Measurements from ENCODE around the gene GORAB.

The GORAB gene

DNA sequence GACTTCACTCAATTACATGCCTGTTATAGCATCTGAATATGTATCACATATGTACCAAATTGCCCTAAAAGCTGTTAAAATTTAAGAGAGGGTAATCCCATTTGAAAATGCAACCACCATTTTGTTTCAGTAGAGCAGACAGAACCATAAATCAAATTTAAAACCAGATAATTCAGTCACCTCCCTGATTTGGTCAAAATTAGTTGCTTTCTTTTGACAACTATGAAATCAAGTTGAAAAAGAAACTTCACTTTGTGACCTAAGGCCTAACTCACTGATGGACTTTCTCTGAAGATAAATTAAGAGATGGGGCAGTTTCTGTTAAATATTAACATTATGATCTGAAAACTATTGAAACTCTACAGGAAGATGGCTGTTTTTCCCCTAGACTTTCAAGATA, 6.7 kb downstream of the GORAB start:
- DNase-seq (ENCODE audit: low read depth, low spot score): no peak

DNA sequence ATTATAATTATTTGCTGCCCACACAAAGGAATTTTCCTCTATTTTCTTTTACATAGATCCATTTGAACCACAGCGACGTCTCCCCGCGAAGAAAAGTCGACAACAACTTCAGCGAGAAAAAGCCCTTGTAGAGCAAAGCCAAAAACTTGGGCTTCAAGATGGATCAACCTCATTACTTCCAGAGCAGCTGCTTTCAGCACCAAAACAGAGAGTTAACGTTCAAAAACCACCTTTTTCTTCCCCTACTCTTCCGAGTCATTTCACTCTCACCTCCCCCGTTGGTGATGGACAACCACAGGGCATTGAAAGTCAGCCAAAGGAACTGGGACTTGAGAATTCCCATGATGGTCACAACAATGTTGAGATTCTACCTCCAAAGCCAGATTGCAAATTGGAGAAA, 7.2 kb downstream of the GORAB start:
- DNase-seq (ENCODE audit: low read depth, low spot score): no peak

DNA sequence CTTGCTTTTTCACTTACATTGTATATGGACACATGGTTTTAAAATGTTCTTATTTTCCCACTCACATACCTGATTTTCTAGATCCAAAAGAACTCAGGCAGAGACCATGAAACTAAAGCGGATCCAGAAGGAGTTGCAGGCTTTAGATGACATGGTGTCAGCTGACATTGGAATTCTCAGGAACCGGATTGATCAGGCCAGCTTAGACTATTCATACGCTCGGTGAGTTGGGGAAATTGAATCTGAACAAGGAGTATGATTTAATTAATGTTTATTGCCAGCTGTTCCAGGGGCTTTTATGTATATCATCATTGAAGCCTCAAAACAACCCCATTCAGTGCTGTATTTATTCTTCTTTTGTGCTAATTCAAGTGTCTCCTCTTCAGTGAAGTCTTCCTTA, 12.7 kb downstream of the GORAB start:
- DNase-seq (ENCODE audit: low read depth, low spot score): no peak

DNA sequence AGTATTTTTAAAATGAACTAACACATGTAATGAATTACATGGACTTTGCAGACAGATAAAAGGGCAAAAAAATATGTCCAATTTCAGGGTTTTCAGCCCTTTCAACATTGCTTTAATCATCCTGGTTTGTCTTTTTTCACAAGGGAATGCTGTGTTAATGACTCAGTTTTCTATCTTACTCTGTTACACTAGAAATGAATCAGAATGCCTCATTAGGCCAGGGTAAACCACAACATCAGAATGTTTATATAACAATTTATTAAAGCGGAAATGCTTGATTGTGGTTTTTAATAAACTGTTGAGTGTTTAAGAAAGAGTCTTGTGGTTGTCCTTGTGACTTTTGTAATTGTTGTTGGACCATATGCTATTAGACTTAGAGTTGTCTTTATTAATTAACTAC, 13.5 kb downstream of the GORAB start:
- DNase-seq (ENCODE audit: low read depth, low spot score): no peak

DNA sequence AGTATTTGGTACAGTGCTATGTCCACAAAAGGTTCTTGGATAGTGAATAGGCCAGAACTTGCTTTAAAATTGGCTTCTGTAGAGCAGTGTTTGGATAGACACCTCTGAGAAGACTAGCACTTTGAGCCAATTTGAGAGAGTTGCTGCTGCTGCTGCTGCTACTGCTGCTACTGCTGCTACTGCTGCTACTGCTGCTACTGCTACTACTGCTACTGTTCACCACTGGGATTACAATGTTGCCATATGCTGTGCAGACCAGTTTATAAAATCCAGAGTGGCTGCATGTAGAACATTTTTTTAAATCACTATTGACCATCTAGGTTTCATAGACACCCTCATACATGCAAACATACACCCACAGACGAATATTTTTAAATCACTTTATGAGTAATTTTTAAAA, 15.3 kb downstream of the GORAB start:
- no peak for DNase-seq (ENCODE audit: low read depth, low spot score)

DNA sequence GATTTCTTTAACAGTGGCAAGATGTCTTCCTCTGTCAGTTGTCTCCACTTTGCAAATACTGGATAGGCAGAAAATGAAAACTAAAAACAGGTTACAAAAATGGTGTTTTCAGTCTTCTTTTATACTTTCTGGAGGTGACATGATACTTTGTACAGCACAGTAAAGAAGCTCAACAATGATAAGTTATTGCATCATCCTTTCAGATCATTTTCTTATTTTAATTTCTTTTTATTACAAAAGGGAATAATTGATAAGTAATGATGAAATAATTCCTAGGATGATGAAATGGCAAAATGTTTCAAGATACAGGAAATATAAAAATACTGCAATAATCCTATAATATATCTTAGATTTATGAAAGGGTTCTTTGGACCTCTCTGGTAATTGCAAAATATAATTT, 16.5 kb downstream of the GORAB start:
- DNase-seq (ENCODE audit: low read depth, low spot score): no peak

DNA sequence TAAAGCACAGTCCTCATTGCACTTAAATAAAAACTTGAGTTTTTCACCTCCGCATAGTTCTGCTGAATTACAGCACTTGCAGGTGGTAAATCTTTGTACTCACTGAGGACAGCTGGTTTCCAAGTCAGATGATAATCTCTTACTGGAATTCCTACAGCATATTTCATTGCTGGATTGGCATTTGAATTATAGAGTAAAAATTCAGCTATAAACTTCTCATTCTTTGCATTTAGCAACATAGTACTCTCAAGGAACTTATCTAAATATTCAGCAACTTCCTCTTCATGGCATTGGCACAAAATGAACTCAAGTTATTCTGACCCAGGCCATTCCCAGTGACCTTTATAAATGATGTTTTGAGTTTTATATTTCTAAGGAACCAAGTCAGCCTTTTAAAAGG, 23.4 kb downstream of the GORAB start:
- DNase-seq (ENCODE audit: low read depth, low spot score): no peak

DNA sequence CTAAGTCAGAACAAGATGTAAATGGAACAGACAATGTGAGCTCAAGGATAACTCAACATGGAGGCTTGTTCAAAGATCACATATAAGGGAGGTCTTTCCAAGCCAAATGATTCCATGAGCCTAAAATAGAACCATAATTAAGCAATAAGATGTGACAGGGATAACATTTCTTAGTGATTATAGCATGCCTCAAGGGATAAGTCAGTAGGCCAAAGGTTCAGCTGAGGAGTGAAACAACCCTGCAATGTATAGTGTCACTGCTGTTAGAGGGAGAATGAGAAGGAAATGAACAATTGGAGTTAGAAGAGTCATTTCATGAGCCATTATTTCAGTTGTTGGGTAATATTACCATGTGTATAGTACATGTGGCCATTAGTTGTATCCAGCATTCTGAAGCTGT, 25.0 kb downstream of the GORAB start:
- DNase-seq (ENCODE audit: low read depth, low spot score): no peak

DNA sequence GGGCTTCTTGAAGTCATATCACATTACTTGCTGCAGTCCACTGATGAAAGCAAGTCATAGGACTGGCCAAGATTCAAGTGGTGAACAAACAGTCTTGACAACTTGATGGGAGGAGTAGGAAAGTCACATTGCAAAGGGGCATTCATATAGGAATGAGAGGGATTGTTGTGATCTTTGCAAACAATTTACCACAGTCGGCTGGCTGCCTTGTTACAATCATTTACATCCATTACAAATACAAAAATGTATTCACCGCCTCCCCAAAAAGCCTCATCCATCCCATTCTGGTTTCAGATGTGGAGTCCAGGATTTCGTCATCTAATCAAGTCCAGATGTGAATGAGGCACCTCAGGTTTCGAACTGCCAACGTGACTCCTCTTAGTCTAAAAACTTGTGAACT, 26.8 kb downstream of the GORAB start:
- DNase-seq (ENCODE audit: low read depth, low spot score): no peak

DNA sequence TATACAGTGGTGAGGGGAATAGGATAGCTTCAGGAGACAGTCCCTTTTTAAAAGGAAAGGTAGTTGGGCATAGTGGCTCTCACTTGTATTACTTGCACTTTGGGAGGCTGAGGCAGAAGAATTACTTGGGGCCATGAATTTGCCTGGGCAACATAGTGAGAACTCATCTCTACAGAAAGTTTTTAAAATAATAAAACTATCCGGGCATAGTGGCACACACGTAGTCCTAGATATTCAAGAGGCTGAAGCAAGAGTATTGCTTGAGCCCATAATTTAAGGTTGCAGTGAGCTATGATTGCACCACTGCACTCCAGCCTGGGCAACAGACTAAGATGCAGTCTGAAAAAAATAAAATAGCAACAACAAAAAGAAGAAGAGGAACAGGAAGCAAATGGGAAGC, 27.2 kb downstream of the GORAB start:
- DNase-seq (ENCODE audit: low read depth, low spot score): no peak

DNA sequence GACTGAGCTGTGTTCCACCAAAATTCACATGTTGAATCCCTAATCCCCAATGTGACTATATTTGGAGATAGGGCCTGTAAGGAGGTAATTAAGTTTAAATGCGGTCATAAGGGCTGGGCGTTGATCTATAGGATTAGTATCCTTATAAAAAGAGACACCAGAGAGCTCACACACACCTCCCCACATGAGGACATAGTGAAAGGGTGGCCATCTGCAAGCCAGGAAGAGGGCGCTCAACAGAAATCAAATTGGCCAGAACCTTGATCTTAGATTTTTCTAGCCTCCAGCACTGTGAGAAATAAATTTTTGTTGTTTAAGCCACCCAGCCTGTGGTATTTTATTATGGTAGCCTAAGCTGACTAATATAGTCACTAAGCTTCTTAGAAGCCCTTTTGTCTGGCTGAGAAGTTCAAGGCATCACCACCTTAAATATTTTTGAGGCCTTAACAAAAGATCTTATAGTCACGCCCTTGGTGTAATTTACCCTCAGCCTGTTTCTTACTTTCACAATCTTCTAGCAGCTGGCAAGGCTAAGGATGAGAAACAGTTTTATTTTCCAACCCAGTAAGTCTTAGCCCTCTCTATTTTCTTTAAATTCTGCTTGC, 28.8 kb downstream of the GORAB start:
- DNase-seq (ENCODE audit: low read depth, low spot score): no peak

DNA sequence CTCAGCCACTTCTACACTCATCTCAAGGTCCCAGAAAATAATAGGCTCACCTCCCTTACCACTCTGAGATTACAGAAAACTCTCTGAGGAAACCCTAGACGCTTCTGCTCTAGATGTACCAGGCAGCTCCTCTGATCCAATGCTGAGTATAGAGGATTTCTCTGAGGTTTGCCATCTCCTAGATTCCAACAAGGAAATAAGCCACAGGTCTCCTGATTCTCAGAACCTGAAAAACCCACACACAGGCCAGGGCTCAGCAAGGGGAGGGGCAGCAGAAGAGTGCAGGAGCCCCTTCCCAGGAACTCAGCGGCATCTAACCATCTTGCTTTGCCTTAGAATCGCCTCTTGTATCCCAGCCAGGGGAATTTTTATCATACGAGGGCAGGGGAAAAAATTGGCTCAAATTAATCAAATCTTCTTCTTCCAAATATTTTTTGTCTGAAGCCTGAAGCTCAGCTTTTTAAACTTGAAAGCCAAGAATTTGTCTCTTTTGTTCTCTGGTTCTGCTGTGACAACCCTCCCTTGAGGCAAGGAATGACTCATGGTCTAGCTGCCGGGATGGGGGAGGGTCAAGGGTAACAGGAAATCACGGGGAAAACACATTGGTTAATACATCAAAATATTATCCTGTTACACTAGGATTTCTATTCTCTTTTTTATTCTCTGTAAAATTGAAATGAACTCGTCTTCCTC, 30.8 kb downstream of the GORAB start:
- no peak for DNase-seq (ENCODE audit: low read depth, low spot score)

DNA sequence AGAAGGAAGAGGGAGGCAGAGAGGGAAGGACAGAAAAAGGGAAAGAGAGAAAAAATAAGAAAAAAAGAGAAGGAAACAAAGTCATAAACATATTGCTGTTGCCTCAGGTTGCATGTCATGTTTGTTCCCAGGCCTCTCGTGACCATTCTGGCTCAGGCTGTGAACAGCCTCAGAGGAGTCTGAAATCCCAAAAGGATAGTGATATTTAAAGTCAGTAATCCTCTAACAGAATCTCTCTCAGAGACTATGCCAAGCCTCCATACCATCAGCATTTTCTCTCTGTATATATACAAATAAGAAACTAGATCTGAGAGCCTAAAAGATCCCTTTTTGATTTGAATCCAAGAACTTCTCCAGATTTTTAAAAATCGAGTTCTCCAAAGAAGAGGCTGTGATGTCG, 35.2 kb downstream of the GORAB start:
- no peak for DNase-seq (ENCODE audit: low read depth, low spot score)

DNA sequence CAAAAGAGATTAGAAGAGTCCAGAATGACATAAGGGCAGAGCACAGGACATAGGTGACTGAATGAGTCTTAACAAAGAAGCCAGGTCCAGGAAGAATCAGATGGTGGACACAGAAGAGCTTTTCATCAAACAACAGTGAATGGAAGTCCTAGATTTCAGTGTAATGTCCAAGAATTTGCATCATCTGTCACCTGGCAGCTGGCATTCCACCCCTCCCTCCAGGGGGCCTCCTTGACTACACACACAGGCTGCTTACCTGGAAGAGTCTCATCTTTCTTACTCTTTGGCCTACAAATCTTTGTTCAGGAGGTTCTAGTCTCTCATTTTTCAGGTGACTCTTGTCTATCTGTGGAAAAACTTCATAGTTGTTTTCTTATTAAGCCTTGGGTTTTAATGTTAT, 36.2 kb downstream of the GORAB start:
- DNase-seq (ENCODE audit: low read depth, low spot score): no peak

DNA sequence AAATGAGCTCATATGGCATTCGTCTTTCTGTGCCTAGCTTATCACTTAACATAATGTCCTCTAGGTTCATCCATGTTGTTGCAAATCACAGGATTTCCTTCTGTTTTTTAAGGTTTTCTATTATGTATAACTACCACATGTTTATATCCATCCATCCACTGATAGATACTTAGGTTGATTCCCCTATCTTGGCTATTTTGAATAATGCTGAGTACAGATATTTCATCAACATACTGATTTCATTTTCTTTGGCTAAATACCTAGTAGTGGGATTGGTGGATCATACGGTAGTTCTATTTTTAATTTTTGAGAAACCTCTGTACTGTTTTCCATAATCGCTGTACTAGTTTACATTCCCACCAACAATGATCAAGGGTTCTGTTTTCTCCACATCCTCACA, 45.0 kb downstream of the GORAB start:
- no peak for DNase-seq (ENCODE audit: low read depth, low spot score)

DNA sequence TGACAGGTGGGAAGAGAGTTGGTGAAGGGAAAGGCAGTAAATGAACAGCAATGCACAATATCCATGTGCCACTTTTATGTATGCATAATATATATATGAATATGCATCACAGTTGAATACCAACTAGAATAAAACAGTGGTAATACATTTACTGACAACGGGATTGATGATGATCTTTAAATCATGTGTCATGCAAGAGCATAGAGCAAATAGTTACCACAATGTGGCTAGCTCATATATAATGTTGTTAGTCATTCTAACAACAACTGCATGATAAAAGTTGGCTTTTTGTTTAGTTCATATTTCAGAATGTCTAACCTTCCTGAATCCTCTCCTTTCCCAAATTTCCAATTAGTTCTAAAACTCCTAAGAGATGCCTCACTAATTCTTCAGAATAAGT, 46.4 kb downstream of the GORAB start:
- DNase-seq (ENCODE audit: low read depth, low spot score): no peak

DNA sequence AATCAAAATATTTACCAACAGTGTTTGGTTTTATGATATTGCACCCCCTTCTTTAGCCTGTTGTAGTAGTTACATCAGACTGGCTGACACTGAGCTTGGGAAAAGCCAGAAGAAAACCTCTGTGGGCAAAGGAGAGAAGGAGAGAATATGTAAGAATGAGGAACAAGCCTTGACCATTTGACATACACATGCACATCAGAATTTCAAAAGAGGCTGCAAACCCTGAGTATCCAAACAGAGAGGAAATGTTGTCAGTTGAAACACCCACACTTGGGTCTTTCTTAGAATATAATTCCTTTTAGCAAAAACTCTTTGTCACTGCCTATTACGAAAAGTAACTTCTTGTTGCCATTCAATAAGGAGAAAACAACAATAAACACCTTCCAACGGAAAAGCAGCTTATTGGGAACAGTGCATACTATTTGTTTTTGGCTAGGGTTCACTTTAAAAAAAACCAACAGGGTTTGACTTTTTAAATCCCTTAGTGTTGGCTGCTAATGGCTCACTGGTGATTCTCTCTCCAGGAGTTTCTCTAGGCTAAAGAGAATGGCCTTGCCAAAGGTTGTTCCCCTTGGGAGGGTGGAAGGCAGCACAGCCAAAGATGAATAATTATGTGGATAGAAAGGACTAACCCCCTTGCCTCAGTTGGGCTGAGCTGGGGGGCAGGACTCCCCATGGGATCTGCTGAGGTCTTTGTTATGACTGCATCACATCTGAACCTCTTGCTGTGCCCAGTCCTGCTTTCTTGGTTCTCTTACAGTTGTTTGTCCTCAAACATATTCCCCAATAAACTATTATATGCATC, 48.9 kb downstream of the GORAB start:
- DNase-seq (ENCODE audit: low read depth, low spot score): no peak

DNA sequence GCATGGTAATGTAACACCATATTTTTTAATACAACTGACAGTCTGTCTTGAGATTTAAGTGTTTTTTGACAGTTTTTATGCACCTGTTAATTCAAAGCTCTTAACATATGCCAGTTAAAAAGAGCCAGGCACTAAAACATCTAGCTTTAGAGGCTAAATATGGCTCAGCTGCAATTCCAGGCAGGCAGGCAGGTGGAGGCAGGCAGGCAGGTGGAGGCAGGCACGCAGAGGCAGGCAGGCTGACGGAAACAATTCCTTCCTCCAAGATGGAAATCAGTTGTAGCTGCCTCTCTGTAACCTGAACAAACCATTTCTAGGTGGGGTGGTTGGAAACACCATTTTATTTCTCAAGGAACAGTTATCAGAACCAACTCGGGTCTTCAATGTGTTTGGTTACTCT, 51.2 kb downstream of the GORAB start:
- no peak for DNase-seq (ENCODE audit: low read depth, low spot score)

DNA sequence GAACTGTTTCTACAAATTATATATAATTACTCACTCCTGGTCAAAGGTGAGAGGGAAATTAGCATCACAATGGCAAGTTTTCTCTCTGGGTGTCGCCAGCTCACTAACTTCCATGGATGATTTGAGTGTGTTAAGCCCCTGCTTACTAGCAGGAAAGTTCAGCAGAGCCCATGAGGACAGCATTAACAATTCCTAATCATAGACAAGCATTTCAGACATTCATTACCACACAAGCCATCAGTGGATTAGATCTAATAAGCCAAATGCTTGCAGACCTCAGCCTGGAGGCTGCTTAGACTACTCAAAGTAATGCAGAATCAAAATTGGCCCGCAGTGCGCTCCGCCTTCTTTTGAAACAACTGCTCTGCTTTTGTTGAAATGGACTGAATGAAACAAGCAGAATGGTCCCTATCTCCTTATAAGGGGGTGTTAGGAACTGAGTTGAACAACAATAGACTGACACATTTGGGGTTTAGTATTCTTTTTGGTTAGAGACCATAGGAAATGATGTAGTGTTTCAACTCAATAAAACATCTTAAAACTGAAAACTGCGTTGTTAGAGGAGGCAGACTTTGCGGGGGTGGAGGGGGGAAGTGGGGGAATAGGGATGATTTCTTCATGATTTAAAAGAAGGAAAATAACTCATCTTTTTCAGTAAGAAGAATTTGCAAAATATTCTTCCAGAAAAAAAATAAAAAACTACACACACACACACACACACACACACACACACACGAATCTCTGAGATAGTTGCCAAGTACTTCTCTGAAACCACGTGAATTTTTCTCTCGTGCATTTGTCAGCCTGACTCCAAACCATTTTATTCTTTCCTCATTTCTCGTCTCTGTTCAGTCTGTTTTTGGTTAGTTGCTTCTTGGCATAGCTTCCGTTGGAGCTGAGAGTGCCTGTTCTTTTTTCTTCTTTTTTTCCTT, 54.6 kb downstream of the GORAB start:
- no peak for DNase-seq (ENCODE audit: low read depth, low spot score)

DNA sequence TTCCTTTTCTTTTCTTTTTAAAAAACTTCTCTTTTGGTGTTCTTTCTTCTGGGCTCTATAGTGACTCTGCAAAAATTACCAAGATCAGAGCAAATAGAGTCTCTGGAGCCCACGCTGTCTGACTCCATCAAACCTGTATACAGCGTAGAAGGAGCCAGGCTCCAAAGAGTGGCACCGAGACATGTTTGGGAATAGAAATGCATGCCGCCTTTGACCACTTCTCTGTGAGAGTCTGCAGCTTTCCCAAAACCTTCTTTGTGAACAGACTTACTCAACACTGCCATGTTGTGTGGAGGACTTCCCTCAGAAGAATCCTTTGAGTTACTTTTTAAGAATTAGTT, 55.3 kb downstream of the GORAB start:
- DNase-seq (ENCODE audit: low read depth, low spot score): no peak

DNA sequence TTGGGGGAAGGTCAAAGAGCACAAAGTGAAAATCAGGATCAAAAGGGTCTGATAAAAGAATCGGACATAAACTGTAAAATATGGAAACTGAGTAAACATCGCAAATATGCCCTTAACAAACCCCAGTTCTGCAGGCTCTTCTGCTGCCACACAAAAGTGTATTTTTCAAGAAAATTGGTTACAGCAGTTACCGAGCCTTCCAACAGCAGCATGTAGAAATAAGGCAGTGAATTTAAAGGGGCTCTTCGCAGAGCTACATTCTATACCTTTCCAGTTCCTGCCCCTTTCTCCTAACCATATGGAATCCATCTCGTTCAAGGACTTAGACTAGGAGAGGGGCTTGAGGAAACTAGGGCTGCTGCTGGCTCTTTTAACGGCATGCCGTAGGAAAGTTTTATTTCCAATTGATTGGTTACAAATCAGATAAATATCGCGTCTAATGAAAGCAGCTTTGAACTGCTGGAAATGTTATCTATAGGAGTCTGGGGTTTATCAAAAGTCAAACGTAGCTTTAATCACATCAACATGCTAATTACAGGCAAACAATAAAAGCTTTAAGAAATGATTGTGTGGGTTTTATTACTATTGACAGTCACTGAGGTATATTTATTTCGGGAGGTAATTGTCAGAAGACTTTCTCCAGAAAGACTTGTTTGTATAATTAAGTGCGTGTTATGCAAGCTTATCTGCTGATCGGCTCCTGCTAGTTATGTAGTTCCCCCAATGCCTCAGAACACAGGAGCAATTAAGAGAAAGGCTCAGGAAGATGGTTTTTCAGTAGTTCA, 59.1 kb downstream of the GORAB start:
- DNase-seq (ENCODE audit: low read depth, low spot score): no peak
